NB4 (cell line): ENCODE measurements around the gene TCF7.

Experiments
- MYC ChIP-seq: IDR thresholded peaks from 2 replicates; pipeline ENCODE4 v1.6.1; 2011; ENCODE audit warnings: low read depth, low read length
- POLR2A ChIP-seq: IDR thresholded peaks from 2 replicates; pipeline ENCODE4 v1.6.1; 2011; ENCODE audit warnings: mild to moderate bottlenecking; ENCODE audit not compliant: insufficient read length; ENCODE audit errors: extremely low read depth
- TF ChIP-seq, protein P1 (sequence below): IDR thresholded peaks from one replicate; pipeline ENCODE4 v1.5.1; 2012; ENCODE audit warnings: low read depth, low read length
- TF ChIP-seq, protein P2 (sequence below): IDR thresholded peaks from 2 replicates; pipeline ENCODE4 v1.6.1; 2011; ENCODE audit warnings: low read depth, low read length

DNA sequence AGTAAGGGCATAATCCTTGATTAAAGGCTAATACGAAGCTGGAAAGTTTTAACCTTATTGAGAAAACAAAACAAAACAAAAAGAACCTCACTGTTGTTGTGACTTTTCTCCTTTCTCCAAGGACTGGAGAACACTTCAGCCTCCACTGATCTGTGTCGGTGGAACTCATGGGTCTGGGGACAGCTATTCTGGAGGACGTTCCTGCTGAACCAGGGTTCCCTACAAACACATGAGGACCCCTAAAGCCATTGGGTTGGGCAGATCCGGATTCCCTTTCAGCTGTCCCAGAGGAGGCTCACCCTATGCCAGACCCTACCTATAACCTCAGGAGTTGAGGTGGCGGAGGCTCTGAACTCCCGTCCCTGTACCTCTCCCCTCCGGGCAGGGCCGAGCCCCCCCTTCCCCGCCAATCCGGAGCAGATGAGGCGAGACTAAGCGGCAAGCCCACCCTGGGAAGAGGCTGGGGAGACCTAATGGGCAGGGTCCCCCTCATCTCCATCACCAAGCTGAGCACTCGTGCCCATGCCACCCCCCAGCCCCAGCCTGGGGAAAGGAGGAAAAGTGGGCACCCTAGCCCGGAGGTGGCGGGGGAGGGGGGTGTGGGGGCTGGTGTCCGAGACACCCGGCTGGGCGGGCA is 1.6 kb upstream of the TCF7 start:
- TF ChIP-seq POLR2A (no peak), MYC (no peak)
- TF ChIP-seq, protein P1, sequence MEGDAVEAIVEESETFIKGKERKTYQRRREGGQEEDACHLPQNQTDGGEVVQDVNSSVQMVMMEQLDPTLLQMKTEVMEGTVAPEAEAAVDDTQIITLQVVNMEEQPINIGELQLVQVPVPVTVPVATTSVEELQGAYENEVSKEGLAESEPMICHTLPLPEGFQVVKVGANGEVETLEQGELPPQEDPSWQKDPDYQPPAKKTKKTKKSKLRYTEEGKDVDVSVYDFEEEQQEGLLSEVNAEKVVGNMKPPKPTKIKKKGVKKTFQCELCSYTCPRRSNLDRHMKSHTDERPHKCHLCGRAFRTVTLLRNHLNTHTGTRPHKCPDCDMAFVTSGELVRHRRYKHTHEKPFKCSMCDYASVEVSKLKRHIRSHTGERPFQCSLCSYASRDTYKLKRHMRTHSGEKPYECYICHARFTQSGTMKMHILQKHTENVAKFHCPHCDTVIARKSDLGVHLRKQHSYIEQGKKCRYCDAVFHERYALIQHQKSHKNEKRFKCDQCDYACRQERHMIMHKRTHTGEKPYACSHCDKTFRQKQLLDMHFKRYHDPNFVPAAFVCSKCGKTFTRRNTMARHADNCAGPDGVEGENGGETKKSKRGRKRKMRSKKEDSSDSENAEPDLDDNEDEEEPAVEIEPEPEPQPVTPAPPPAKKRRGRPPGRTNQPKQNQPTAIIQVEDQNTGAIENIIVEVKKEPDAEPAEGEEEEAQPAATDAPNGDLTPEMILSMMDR, result no peak
- TF ChIP-seq, protein P2, sequence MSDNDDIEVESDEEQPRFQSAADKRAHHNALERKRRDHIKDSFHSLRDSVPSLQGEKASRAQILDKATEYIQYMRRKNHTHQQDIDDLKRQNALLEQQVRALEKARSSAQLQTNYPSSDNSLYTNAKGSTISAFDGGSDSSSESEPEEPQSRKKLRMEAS, result no peak
